Activated naive CD4-positive, alpha-beta T cell treated with anti-CD3 and anti-CD28 coated beads for 36 hours (primary cell): ENCODE results near the gene ADD2. TPM values are rescaled to one million over a fixed set of nuclear protein-coding genes. Genes with fewer than 3 reads are reported as not detected.

Experiments
- CTCF ChIA-PET: fragments of 350-600 bp; sonication (Branson Sonifier 250); formaldehyde crosslinking; loops from one replicate; lab custom pipeline; 2021; ENCODE audit warnings: antibody characterized with exemption; lab: Charles Lee
- DNase-seq: peaks from one replicate; pipeline ENCODE4 v3.0.0-alpha.2; 2020
- H3K27ac Mint-ChIP-seq: one replicate; pipeline ENCODE4 v1.8.0; 2021; ENCODE audit warnings: mild to moderate bottlenecking, mixed read lengths
- H3K27me3 Mint-ChIP-seq: one replicate; pipeline ENCODE4 v1.8.0; 2021; ENCODE audit warnings: low read depth, mixed read lengths
- H3K36me3 Mint-ChIP-seq: one replicate; pipeline ENCODE4 v1.8.0; 2021; ENCODE audit warnings: low read depth, mixed read lengths
- H3K4me1 Mint-ChIP-seq: one replicate; pipeline ENCODE4 v1.8.0; 2021; ENCODE audit warnings: low read depth, mixed read lengths
- H3K4me3 Mint-ChIP-seq: one replicate; pipeline ENCODE4 v1.8.0; 2021; ENCODE audit warnings: mild to moderate bottlenecking, moderate library complexity, mixed read lengths
- H3K9me3 Mint-ChIP-seq: one replicate; pipeline ENCODE4 v1.8.0; 2021; ENCODE audit warnings: mixed read lengths
- intact Hi-C: fragments of 100-400 bp; cut with micrococcal nuclease; formaldehyde crosslinking; loops from one replicate; pipeline ENCODE4 v1.15.1; 2023
- total RNA-seq, 2 experiments: library from RNA; stranded (reverse); gene quantifications; one replicate each; pipeline ENCODE4 v1.2.3, GENCODE V29; 2021

Gene ADD2
- total RNA-seq, 2 experiments from 2014 or later = 42.9 to 46.2 TPM

DNA sequence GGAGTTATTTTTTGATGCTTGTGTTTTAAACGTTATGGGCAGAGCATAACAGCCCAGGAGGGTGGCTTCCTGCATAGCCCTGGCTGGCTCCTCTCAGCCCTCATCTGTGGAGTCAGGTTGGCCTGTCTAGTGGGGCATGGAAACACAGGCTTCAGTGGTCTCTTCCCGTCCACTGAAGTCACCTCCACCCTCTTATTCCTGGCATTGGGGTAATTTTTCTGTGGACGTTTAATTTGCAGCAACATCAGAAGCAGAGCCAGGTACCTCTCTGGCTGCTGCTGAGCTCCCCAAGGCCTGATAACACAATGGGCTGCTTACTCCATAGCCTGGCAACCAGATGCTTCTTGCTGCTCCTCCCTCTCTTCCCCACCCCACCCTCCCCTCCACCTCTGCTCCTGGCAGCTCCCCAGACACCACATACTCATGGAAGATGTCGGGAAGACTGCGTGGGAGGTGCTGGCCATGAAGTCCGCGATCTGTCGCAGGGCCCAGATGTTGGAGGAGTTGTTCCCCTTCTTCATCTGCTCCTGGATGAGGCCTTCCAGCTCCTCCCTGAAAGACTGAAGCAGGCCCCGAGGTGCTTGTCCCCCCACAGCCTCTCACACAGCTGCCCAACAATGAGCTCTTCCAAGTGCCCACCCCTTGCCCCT, 64.0 kb downstream of the ADD2 start:
- no peak overlapping the region for H3K4me3 Mint-ChIP-seq
- H3K27ac Mint-ChIP-seq = no peak overlapping the region
- no peaks in the 10 kb centered on the region for H3K27me3 Mint-ChIP-seq
- CTCF ChIA-PET = no interaction called here
- DNase-seq = no peak
- intact Hi-C loops = no loop called here
- H3K36me3 Mint-ChIP-seq = no peaks in the 10 kb centered on the region
- H3K9me3 Mint-ChIP-seq = no peaks in the 10 kb centered on the region
- peaks cover 6% of the 10 kb centered on the region for H3K4me1 Mint-ChIP-seq

DNA sequence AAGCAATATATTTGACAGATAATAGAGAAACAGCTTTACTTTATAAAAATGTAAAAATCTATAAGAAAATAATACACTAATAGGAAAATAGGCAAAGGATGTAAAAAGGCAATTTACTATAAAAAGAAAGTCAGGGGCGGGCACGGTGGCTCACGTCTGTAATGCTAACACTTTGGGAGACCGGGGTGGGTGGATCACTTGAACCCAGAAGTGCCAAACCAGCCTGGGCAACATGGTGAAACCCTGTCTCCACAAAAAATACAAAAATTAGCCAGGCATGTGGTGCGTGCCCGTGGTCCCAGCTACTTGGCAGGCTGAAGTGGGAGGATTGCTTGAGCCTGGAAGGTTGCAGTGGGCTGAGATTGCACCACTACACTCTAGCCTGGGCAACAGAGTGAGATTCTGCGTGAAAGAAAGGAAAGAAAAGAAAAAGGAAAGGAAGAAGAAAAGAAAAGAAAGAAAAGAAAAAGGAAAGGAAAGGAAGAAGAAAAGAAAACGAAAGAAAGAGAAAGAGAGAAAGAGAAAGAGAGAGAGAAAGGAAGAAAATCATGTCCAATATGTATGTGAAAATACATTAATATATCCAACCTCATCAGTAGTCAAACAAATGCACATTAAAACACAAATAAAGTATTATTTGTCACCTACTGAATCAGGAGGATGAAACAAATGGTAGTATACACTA, 65.1 kb downstream of the ADD2 start:
- no peak overlapping the region for H3K27ac Mint-ChIP-seq

DNA sequence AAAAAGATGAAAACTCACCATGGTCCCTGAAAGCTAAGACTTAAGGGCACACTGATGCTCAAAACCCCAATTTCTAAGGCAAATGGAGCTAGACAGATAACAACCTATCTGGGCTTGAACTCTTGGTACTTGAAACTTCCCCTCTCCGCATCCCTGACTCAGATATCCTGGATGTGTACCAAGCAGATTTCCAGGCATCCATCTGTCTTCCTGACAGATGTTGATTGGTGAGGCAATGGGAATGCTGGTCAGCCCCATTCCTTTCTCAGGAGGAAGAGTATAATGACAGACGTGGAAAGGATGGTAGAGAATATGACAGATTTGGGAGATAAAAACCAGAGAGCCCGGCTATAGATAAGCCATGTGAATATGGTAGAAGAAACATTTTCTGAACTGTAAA, 69.2 kb downstream of the ADD2 start:
- intact Hi-C loops = no loop called here
- CTCF ChIA-PET = interaction anchor here (0.8 kb wide), 1 partner anchor 11 kb away, joined by 5 read pairs; no protein-coding TSS in a partner anchor
- Mint-ChIP-seq H3K27ac (no peak overlapping the region), H3K4me1 (no peaks in the 10 kb centered on the region), H3K36me3 (peaks cover 5% of the 10 kb centered on the region), H3K9me3 (no peaks in the 10 kb centered on the region), H3K4me3 (no peak overlapping the region), H3K27me3 (no peaks in the 10 kb centered on the region)
- no peak for DNase-seq

More for the DNA sequence above, 65.1 kb downstream of the ADD2 start:
- Mint-ChIP-seq H3K9me3 (no peaks in the 10 kb centered on the region), H3K36me3 (no peaks in the 10 kb centered on the region), H3K27me3 (no peaks in the 10 kb centered on the region), H3K4me3 (no peak overlapping the region), H3K4me1 (no peaks in the 10 kb centered on the region)
- intact Hi-C loops = no loop called here
- no peak for DNase-seq
- CTCF ChIA-PET = no interaction called here

DNA sequence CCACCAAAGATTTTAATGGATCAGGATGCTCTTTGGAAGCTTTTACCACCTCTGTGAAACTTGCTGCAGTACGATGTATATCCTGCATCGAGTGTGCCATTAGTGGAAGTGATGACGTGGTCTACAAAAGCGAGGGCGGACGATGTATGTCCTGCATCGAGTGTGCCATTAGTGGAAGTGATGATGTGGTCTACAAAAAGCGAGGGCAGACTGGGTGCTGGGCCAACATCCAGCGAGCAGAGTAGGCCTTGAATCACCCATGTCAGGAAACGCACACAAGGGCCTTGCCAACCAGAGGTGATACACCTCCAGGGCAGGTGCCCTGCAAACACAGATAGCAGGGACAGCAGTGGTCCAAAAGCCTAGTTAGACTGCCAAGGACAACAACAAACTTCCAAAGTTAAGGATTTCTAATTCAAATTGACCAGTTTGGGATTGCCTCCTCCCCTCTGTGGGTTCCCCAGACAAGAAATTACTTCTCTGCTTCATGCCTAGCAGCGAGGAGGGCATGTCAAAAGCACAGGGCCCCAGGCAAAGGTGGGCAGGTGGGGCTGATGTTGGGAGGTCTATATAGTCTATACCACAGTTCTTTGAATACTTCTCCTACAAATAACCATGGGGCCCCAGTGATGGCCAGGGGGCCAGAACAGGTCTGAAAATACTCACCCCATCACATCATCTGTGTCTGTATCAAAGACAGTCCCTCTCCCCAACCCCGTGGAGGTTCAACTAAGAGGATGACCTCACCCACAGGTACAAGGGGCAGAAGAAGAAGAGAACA, 70.2 kb downstream of the ADD2 start:
- no peak for DNase-seq
- Mint-ChIP-seq H3K36me3 (peaks cover 5% of the 10 kb centered on the region), H3K4me1 (no peaks in the 10 kb centered on the region), H3K9me3 (no peaks in the 10 kb centered on the region), H3K4me3 (no peak overlapping the region), H3K27ac (no peak overlapping the region), H3K27me3 (no peaks in the 10 kb centered on the region)
- intact Hi-C loops = no loop called here
- CTCF ChIA-PET = interaction anchor here (1.0 kb wide), 1 partner anchor 200 kb away, joined by 3 read pairs; no protein-coding TSS in a partner anchor

DNA sequence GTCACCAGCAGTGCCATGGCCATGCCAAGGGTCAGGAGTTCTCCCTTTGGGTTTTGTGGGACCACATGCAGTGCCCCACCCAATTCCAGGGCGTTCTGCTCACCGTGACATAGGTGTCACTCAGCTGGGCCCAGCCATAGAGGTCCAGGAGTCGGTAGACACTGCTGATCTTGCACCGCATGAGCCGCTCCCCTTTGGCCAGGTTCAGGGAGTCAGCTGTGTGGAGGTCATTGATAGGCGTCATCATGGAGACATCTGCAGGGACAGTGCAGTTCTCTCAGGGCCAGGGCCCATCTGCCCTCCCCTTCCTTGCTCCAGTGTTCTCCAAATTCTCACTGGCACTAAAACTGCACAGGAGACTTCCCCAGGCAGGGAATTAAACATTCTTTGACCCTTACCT, 71.9 kb downstream of the ADD2 start:
- Mint-ChIP-seq H3K36me3 (peaks cover 9% of the 10 kb centered on the region), H3K4me3 (no peak overlapping the region), H3K9me3 (no peaks in the 10 kb centered on the region), H3K4me1 (no peaks in the 10 kb centered on the region), H3K27ac (no peak overlapping the region), H3K27me3 (no peaks in the 10 kb centered on the region)
- intact Hi-C loops = no loop called here
- no peak for DNase-seq
- CTCF ChIA-PET = no interaction called here

DNA sequence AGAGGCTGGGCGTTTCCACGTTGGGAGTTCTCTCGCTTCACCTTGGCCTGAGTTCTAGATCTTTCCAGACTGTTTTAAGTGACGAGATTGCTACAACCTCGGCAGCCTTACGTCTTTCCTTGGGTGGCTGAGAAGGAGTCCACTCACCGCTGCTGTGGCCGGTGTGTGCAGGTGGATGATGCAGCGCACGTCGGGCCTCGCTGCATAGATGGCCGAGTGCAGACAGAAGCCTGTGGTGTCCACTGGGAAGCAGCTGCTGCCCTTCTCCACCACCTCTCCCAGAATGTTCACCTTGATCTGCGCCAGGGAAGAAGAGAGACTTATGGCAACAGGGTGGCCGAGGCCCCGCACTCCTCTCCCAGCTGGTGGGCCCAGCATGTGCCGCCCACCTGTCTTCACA, 75.7 kb downstream of the ADD2 start:
- no peaks in the 10 kb centered on the region for H3K9me3 Mint-ChIP-seq
- CTCF ChIA-PET = no interaction called here
- H3K27ac Mint-ChIP-seq = no peak overlapping the region
- H3K4me3 Mint-ChIP-seq = no peak overlapping the region
- H3K36me3 Mint-ChIP-seq = peaks cover 9% of the 10 kb centered on the region
- intact Hi-C loops = no loop called here
- no peak for DNase-seq
- no peaks in the 10 kb centered on the region for H3K4me1 Mint-ChIP-seq
- H3K27me3 Mint-ChIP-seq = no peaks in the 10 kb centered on the region

DNA sequence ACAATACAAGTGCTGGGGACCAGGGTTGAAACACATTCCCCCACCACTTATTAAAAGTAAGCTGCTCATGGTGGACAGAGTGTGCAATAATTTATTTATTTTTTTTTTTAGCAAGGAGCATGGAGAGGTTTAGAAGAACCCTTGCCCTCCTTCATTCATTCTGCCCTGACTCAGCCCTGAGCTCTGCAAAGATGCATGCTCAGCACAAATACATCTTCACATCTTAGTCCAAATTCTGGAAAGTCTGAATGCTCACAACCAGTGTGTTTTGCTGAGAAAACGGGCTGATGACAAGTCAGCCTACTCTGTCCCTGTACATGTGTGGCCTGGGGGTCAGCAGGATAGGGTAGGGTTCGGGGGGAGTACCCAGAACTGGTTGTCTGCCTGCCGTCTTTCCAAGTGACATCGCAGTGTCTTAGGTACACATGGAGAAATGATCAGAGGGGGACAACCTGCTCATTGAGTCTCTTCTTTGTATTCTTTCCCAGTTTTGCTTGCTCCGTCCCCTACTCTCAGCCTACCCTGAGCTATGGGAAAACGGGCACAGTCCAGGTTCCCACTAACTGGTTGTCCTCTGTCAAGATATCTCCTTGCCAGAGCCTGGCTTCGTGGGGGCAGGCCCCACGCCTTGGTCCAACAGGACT, 76.4 kb downstream of the ADD2 start:
- Mint-ChIP-seq H3K4me3 (no peak overlapping the region), H3K4me1 (no peaks in the 10 kb centered on the region), H3K9me3 (no peaks in the 10 kb centered on the region), H3K27me3 (no peaks in the 10 kb centered on the region), H3K36me3 (peaks cover 7% of the 10 kb centered on the region), H3K27ac (no peak overlapping the region)
- no peak for DNase-seq
- intact Hi-C loops = no loop called here
- CTCF ChIA-PET = no interaction called here

DNA sequence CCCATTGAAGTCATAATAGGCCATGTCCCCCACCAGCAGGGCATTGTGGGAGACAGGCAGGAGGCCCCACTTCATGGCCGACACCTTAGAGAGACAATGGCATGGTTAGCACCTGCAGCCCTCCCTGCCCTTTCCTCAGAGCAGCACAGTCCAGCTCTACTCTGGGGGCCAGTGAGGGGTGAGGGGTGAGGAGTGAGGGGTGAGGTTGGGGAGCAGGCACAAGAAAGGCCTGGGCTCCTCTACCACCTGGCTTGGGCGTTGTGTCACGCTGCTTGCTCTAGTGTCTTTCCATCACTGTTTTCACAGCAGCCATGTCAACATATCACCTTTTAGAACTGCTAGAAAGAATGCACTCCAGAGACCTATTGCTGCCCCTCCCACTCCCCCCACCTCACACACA, 77.2 kb downstream of the ADD2 start:
- intact Hi-C loops = no loop called here
- no peak overlapping the region for H3K27ac Mint-ChIP-seq
- H3K4me1 Mint-ChIP-seq = no peaks in the 10 kb centered on the region
- no peaks in the 10 kb centered on the region for H3K27me3 Mint-ChIP-seq
- H3K4me3 Mint-ChIP-seq = no peak overlapping the region
- CTCF ChIA-PET = interaction anchor here (1.3 kb wide), 1 partner anchor 15 kb away, joined by 3 read pairs; no protein-coding TSS in a partner anchor
- H3K36me3 Mint-ChIP-seq = peaks cover 7% of the 10 kb centered on the region
- no peak for DNase-seq
- H3K9me3 Mint-ChIP-seq = no peaks in the 10 kb centered on the region

DNA sequence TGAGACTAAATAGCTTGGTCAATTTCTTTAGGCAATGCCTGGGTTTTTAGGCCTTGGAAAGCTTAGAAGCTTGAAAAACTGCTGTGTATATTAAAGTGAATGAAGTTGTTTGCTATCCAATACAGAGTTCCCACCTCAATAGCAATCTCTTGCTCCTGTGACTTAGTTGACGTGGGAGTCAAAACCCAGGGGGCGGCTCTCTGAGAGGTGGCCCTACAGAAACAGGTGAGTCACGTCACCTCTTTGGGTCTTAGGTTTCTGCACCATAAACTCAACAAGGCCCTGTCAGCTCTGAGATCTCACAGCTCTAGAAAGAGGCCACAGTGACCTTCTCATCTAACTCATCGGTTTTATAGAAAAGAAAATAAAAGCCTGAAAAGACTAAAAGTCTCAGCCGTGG, 79.6 kb downstream of the ADD2 start:
- no peaks in the 10 kb centered on the region for H3K4me1 Mint-ChIP-seq
- intact Hi-C loops = no loop called here
- no peak for DNase-seq
- H3K4me3 Mint-ChIP-seq = no peak overlapping the region
- no peaks in the 10 kb centered on the region for H3K27me3 Mint-ChIP-seq
- CTCF ChIA-PET = interaction anchor here (0.7 kb wide), 1 partner anchor 11 kb away, joined by 5 read pairs; no protein-coding TSS in a partner anchor
- H3K36me3 Mint-ChIP-seq = peaks cover 4% of the 10 kb centered on the region
- H3K9me3 Mint-ChIP-seq = no peaks in the 10 kb centered on the region
- H3K27ac Mint-ChIP-seq = no peak overlapping the region

DNA sequence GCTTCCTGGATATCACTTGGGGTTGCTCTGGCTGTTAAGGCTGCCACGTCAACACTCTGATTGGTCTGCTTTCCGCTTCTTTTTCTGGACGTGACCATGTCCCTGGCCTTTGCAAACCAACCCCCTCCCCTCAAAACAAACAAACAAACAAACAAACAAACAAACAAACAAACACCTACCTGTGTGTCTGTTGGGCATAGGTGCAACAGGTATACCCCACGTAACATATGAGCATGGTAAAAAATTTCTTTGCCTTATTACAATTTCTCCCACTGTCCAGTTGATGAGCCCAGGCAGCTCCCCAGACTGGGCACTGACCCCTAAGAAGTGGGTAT, 80.6 kb downstream of the ADD2 start:
- no peak overlapping the region for H3K27ac Mint-ChIP-seq
- peaks cover 2% of the 10 kb centered on the region for H3K36me3 Mint-ChIP-seq
- CTCF ChIA-PET = interaction anchor here (0.6 to 2.0 kb wide), 2 partner anchors 31 to 117 kb away, joined by 3 to 8 read pairs; no protein-coding TSS in a partner anchor
- no peak overlapping the region for H3K4me3 Mint-ChIP-seq
- H3K9me3 Mint-ChIP-seq = no peaks in the 10 kb centered on the region
- H3K27me3 Mint-ChIP-seq = no peaks in the 10 kb centered on the region
- peaks cover 2% of the 10 kb centered on the region for H3K4me1 Mint-ChIP-seq
- intact Hi-C loops = no loop called here
- no peak for DNase-seq

DNA sequence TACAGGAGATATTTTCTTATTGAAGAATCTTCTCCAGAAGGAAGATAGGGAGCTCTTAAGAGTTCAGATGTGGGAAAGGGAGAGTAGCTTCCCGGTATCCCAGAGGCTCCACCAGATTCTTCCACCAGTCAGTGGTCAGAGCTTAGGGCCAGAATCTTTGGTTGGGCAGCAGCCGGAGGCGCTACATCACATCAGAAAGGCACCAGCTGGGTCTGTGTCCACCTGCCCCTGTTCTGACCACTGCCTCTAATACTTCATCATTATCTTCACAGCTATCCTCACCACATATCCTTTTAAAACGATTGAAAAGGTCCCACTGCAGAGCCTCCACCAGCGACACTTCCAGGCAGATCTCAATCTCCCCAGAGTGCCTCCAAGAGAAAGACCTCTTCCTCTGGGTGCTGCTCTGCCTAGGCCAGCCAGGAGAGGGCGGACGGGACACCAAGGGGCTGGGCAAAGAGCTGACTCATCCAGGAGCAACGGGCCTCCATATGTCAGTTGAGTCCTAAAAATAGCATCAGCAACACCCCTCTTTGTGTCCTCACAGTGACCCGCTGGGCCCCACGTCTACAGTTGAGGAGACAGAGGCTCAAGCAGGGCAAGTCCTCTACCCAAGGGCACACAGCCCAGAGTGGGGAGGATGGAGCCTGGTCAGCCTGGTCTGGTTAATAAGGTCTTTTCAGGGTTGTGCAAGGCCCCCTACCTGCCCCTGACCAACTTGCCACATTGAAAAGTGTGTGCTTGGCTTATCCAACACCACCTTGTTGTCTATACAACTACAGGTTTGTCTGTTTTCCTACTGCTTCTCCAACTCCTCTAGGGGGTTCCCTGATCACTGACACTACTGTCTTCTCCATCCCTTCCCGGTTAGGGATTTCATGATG, 81.2 kb downstream of the ADD2 start:
- no peaks in the 10 kb centered on the region for H3K27me3 Mint-ChIP-seq
- no peak overlapping the region for H3K27ac Mint-ChIP-seq
- H3K4me3 Mint-ChIP-seq = no peak overlapping the region
- H3K9me3 Mint-ChIP-seq = no peaks in the 10 kb centered on the region
- peaks cover 5% of the 10 kb centered on the region for H3K4me1 Mint-ChIP-seq
- CTCF ChIA-PET = interaction anchor here (0.6 to 2.0 kb wide), 3 partner anchors 20 to 116 kb away, joined by 3 to 8 read pairs (median 5); no protein-coding TSS in a partner anchor
- intact Hi-C loops = no loop called here
- peak; percentile 56 for DNase-seq
- H3K36me3 Mint-ChIP-seq = peaks cover 2% of the 10 kb centered on the region
